Mesenchymal stem cell (in vitro differentiated cells and primary cell): ENCODE data around the gene ACSL5.
A peak's percentile ranks its signal among the peaks of the same experiment; 100 is the strongest.

Experiments
- DNase-seq: peaks from one replicate; pipeline ENCODE4 v3.0.0-alpha.2; 2013
- H2AFZ ChIP-seq: one replicate; pipeline ENCODE4 v1.6.1; 2013; ENCODE audit warnings: low read depth, mild to moderate bottlenecking, control low read depth, inconsistent platforms, low read length, moderate library complexity
- H2AK5ac ChIP-seq: 2 replicates; pipeline ENCODE4 v1.6.1; 2013; ENCODE audit warnings: low read length, moderate library complexity, mild to moderate bottlenecking, inconsistent platforms; ENCODE audit not compliant: severe bottlenecking
- H2BK120ac ChIP-seq: one replicate; pipeline ENCODE4 v1.6.1; 2013; ENCODE audit warnings: low read depth, mild to moderate bottlenecking, inconsistent platforms, low read length, moderate library complexity
- H2BK12ac ChIP-seq, 2 experiments: one replicate each; pipeline ENCODE4 v1.6.1; 2013; ENCODE audit warnings: inconsistent platforms in 2 of 2, low read length in 2 of 2, mild to moderate bottlenecking in 2 of 2, moderate library complexity in 2 of 2, control low read depth in 1 of 2
- H2BK15ac ChIP-seq: one replicate; pipeline ENCODE4 v1.6.1; 2013; ENCODE audit warnings: mild to moderate bottlenecking, low read depth, inconsistent platforms; ENCODE audit not compliant: poor library complexity, severe bottlenecking
- H2BK5ac ChIP-seq: 2 replicates; pipeline ENCODE4 v1.6.1; 2013; ENCODE audit warnings: low read depth, mild to moderate bottlenecking, low read length, control low read depth, inconsistent platforms; ENCODE audit not compliant: poor library complexity, severe bottlenecking
- H3K14ac ChIP-seq, 2 experiments: one replicate each; pipeline ENCODE4 v1.6.1; 2013; ENCODE audit warnings: inconsistent platforms in 2 of 2, low read length in 2 of 2, control low read depth in 1 of 2, mild to moderate bottlenecking in 1 of 2, moderate library complexity in 1 of 2
- H3K18ac ChIP-seq, 2 experiments: one replicate each; pipeline ENCODE4 v1.6.1; 2013; ENCODE audit warnings: inconsistent platforms in 2 of 2, low read length in 2 of 2, control low read depth in 1 of 2, low read depth in 1 of 2, mild to moderate bottlenecking in 1 of 2
- H3K23ac ChIP-seq, 2 experiments: one replicate each; pipeline ENCODE4 v1.6.1; 2013; ENCODE audit warnings: inconsistent platforms in 2 of 2, low read length in 2 of 2, mild to moderate bottlenecking in 2 of 2, moderate library complexity in 2 of 2, control low read depth in 1 of 2
- H3K27ac ChIP-seq: 2 replicates; pipeline ENCODE4 v1.5.1; 2013; ENCODE audit warnings: mild to moderate bottlenecking, moderate library complexity, low read length, control low read depth, inconsistent platforms; ENCODE audit not compliant: poor library complexity, severe bottlenecking
- H3K27me3 ChIP-seq, 2 experiments: 2 replicates each; pipeline versions ENCODE4 v1.6.1 to v1.7.0; 2013; ENCODE audit warnings: low read length in 2 of 2, mild to moderate bottlenecking in 2 of 2, moderate library complexity in 2 of 2, control low read depth in 1 of 2, inconsistent platforms in 1 of 2; ENCODE audit not compliant: control insufficient read depth in 1 of 2, insufficient read depth in 1 of 2
- H3K36me3 ChIP-seq, 2 experiments: 2 replicates each; pipeline versions ENCODE4 v1.6.1 to v1.7.0; 2013; ENCODE audit warnings: low read length in 2 of 2, control low read depth in 1 of 2, inconsistent platforms in 1 of 2, low read depth in 1 of 2, mild to moderate bottlenecking in 1 of 2; ENCODE audit not compliant: insufficient read depth in 2 of 2, control insufficient read depth in 1 of 2
- H3K4ac ChIP-seq, 2 experiments: one replicate each; pipeline ENCODE4 v1.6.1; 2013; ENCODE audit warnings: inconsistent platforms in 2 of 2, low read length in 2 of 2, mild to moderate bottlenecking in 2 of 2, moderate library complexity in 2 of 2, control low read depth in 1 of 2, low read depth in 1 of 2
- H3K4me1 ChIP-seq: 2 replicates; pipeline ENCODE4 v1.6.1; 2013; ENCODE audit warnings: low read depth, low read length, control low read depth; ENCODE audit not compliant: control insufficient read depth, insufficient read depth
- H3K4me2 ChIP-seq: 2 replicates; pipeline ENCODE4 v1.6.1; 2013; ENCODE audit warnings: low read length, mild to moderate bottlenecking, inconsistent platforms; ENCODE audit not compliant: poor library complexity, severe bottlenecking
- H3K4me3 ChIP-seq, 2 experiments: 2 replicates each; pipeline versions ENCODE4 v1.5.1 to v1.7.0; 2013; ENCODE audit warnings: low read length in 2 of 2, mild to moderate bottlenecking in 2 of 2, control low read depth in 1 of 2, low read depth in 1 of 2; ENCODE audit not compliant: insufficient read depth in 1 of 2
- H3K79me1 ChIP-seq: replicated peaks from 2 replicates; pipeline ENCODE4 v1.6.1; 2013; ENCODE audit warnings: mild to moderate bottlenecking, control low read depth, low read length, inconsistent platforms; ENCODE audit not compliant: poor library complexity, severe bottlenecking
- H3K9ac ChIP-seq: 2 replicates; pipeline ENCODE4 v1.7.0; 2013; ENCODE audit warnings: mild to moderate bottlenecking, low read length, moderate library complexity
- H3K9me3 ChIP-seq: 2 replicates; pipeline ENCODE4 v1.7.0; 2013; ENCODE audit warnings: mild to moderate bottlenecking, low read length; ENCODE audit not compliant: control insufficient read depth
- H4K8ac ChIP-seq: one replicate; pipeline ENCODE4 v1.6.1; 2013; ENCODE audit warnings: inconsistent platforms, mild to moderate bottlenecking, low read length, moderate library complexity
- H4K91ac ChIP-seq: one replicate; pipeline ENCODE4 v1.6.1; 2013; ENCODE audit warnings: mild to moderate bottlenecking, low read length, inconsistent platforms
- WGBS: methylation state at CpG from one replicate; pipeline ENCODE4 v1.1.7; 2013; ENCODE audit warnings: mixed read lengths; 5-methylcytosine and 5-hydroxymethylcytosine counted together

The ACSL5 gene

GRCh38 chr10:112366992-112367391 is 6.9 kb upstream of the ACSL5 start:
- no peak overlapping the region for H3K23ac ChIP-seq
- no peak overlapping the region for H2BK12ac ChIP-seq
- H3K4me3 ChIP-seq = no peak overlapping the region
- H2BK120ac ChIP-seq = no peak overlapping the region
- no peak overlapping the region for H3K4me2 ChIP-seq
- peak; percentile 44 for DNase-seq
- no peak overlapping the region for H4K91ac ChIP-seq
- H4K8ac ChIP-seq = no peak overlapping the region
- H2AFZ ChIP-seq = no peak overlapping the region
- H2AK5ac ChIP-seq = no peak overlapping the region
- no peak overlapping the region for H3K14ac ChIP-seq
- no peak overlapping the region for H3K18ac ChIP-seq
- H3K27ac ChIP-seq = no peak overlapping the region
- no peaks in the 10 kb centered on the region for H3K4me1 ChIP-seq
- 73% methylated on average over 3 of the region's 3 CpGs for WGBS
- no peaks in the 10 kb centered on the region for H3K9me3 ChIP-seq
- no peaks in the 10 kb centered on the region for H3K27me3 ChIP-seq
- no peaks in the 10 kb centered on the region for H3K79me1 ChIP-seq
- no peak overlapping the region for H2BK5ac ChIP-seq
- no peak overlapping the region for H3K4ac ChIP-seq
- no peak overlapping the region for H3K9ac ChIP-seq
- no peak overlapping the region for H2BK15ac ChIP-seq
- H3K36me3 ChIP-seq = no peaks in the 10 kb centered on the region

- no peaks in the 10 kb centered on the region for H3K9me3 ChIP-seq
These were observed 6.4 kb upstream of the ACSL5 start for GRCh38 chr10:112367516-112367915.

GRCh38 chr10:112369495-112370423 is 4.2 kb upstream of the ACSL5 start:
- H3K14ac ChIP-seq = no peak overlapping the region
- no peak overlapping the region for H2AFZ ChIP-seq
- no peak overlapping the region for H4K91ac ChIP-seq
- H3K9ac ChIP-seq = no peak overlapping the region
- no peak overlapping the region for H2BK15ac ChIP-seq
- DNase-seq = no peak
- WGBS = 95% methylated on average over 37 of the region's 40 CpGs
- H3K9me3 ChIP-seq = no peaks in the 10 kb centered on the region
- H3K4me1 ChIP-seq = no peaks in the 10 kb centered on the region
- no peaks in the 10 kb centered on the region for H3K36me3 ChIP-seq
- H3K4me3 ChIP-seq = no peak overlapping the region
- no peaks in the 10 kb centered on the region for H3K27me3 ChIP-seq
- no peak overlapping the region for H3K27ac ChIP-seq
- no peak overlapping the region for H2AK5ac ChIP-seq
- no peak overlapping the region for H2BK120ac ChIP-seq
- no peak overlapping the region for H2BK5ac ChIP-seq
- no peak overlapping the region for H2BK12ac ChIP-seq
- H3K23ac ChIP-seq = no peak overlapping the region
- no peaks in the 10 kb centered on the region for H3K79me1 ChIP-seq
- no peak overlapping the region for H3K4ac ChIP-seq
- no peak overlapping the region for H3K4me2 ChIP-seq
- no peak overlapping the region for H4K8ac ChIP-seq
- no peak overlapping the region for H3K18ac ChIP-seq

More at GRCh38 chr10:112367516-112367915, 6.4 kb upstream of the ACSL5 start:
- Histone ChIP-seq H2BK120ac (no peak overlapping the region), H2BK15ac (no peak overlapping the region), H3K27ac (no peak overlapping the region), H2BK5ac (no peak overlapping the region), H3K14ac (no peak overlapping the region), H3K4me3 (no peak overlapping the region), H3K79me1 (no peaks in the 10 kb centered on the region), H4K91ac (no peak overlapping the region), H3K9ac (no peak overlapping the region), H2AFZ (no peak overlapping the region), H2BK12ac (no peak overlapping the region), H4K8ac (no peak overlapping the region), H3K23ac (no peak overlapping the region), H3K18ac (no peak overlapping the region), H3K27me3 (no peaks in the 10 kb centered on the region), H3K4me2 (no peak overlapping the region), H3K36me3 (no peaks in the 10 kb centered on the region), H2AK5ac (no peak overlapping the region), H3K4me1 (no peaks in the 10 kb centered on the region), H3K4ac (no peak overlapping the region)
- no peak for DNase-seq
- WGBS = 97% methylated on average over 4 of the region's 4 CpGs

GRCh38 chr10:112370424-112370819 is 3.5 kb upstream of the ACSL5 start:
- Histone ChIP-seq H3K9me3 (no peaks in the 10 kb centered on the region), H3K27me3 (no peaks in the 10 kb centered on the region), H3K18ac (no peak overlapping the region), H4K8ac (no peak overlapping the region), H2BK5ac (no peak overlapping the region), H4K91ac (no peak overlapping the region), H3K36me3 (no peaks in the 10 kb centered on the region), H3K79me1 (no peaks in the 10 kb centered on the region), H3K4me3 (no peak overlapping the region), H3K4me2 (no peak overlapping the region), H2BK12ac (no peak overlapping the region), H3K27ac (no peak overlapping the region), H3K9ac (no peak overlapping the region), H2BK15ac (no peak overlapping the region), H3K4ac (no peak overlapping the region), H3K14ac (no peak overlapping the region), H2AK5ac (no peak overlapping the region), H2AFZ (no peak overlapping the region), H3K4me1 (peaks cover 4% of the 10 kb centered on the region), H3K23ac (no peak overlapping the region), H2BK120ac (no peak overlapping the region)
- no peak for DNase-seq
- WGBS = 98% methylated on average over 15 of the region's 15 CpGs
